Panc1 (cell line): ENCODE measurements around the gene KIF2A.

ENCODE experiments used
- CTCF ChIP-seq: fragments of 450-650 bp; IDR thresholded peaks from 2 replicates; pipeline ENCODE4 v1.5.1; 2017; ENCODE audit warnings: mild to moderate bottlenecking
- POLR2AphosphoS5 ChIP-seq: IDR thresholded peaks from 2 replicates; pipeline ENCODE4 v1.6.1; 2012; ENCODE audit warnings: mild to moderate bottlenecking, low read depth, low read length, moderate library complexity
- TCF7L2 ChIP-seq: IDR thresholded peaks from 2 replicates; pipeline ENCODE4 v1.6.1; 2011; ENCODE audit warnings: mild to moderate bottlenecking, low read depth, low read length, inconsistent platforms

- no peak for TF ChIP-seq CTCF
- no peak for TF ChIP-seq POLR2AphosphoS5
- no peak for TF ChIP-seq TCF7L2
Measured at GRCh38 chr5:62334082-62334481, 28.1 kb downstream of the KIF2A start.
